Daoy (cell line): Measurements from ENCODE around the gene NCK2. TPM values are rescaled to one million over a fixed set of nuclear protein-coding genes. Genes with fewer than 3 reads are reported as not detected.
A peak's percentile ranks its signal among the peaks of the same experiment; 100 is the strongest.

Experiments used
- DNase-seq: peaks from one replicate; pipeline ENCODE4 v3.0.0-alpha.2; 2015; ENCODE audit warnings: low read depth
- total RNA-seq: library from RNA; depleted of rRNA; stranded (reverse); fragments of >200 nt; shearing (Covaris generic); gene quantifications from 2 replicates; pipeline ENCODE4 v1.2.3, GENCODE V29; 2014

The NCK2 gene
- total RNA-seq, 1 experiment from 2014 or later: 25.7 TPM

DNA sequence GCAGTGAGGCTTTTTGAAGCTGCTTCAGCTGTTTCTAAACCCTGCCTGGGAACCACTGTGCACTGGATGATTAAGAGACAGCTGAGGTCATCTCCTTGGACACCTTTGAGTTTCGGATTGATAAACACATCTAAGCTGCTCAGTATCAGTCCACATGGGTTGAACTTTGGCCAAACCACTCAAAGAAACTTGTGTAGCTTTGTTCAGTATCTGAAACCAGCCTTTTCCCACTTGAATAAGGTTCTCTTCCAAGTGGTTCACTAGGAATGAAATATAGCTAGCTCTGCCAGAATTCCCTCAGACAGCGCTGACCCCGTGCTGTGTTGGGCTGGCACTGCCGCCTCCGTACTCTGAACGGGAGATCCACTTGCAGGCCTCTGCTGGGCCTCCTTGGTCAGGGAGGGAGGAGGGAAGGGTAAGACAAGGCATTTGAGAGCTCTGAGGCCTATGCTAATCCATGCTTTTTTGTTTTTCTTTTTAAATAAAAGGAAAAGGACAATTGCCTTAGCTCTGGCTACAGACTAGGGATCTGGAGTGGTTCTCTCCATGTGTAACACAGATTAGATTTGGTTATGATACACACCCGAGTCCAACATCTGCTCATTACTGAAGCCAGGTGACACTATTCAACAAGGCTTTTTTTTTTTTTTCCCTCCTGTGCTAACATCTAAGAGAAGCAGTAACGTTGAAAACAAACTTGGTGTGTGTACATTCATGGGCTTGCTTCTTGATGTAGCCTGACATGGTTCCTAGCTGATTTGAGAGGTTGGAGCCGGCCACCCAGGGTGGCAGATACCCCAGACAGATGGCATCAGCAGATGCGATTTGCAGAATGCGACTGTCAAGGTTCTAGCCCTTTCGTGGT is 67.7 kb downstream of the NCK2 start:
- DNase-seq: peak; percentile 41

DNA sequence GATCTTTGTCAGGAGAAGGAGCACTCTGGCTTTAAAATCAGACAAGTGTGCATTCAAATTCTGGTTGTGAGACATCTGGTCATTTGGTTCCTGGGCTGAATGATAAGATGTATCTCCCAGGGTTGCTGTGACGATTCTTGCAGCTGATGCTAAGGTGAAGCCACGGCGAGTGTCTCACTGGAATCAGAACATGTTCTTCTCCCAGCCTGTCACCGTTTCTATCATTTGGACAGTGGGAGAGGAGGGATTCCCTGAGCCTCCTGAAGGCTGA is 68.3 kb downstream of the NCK2 start:
- DNase-seq: no peak

DNA sequence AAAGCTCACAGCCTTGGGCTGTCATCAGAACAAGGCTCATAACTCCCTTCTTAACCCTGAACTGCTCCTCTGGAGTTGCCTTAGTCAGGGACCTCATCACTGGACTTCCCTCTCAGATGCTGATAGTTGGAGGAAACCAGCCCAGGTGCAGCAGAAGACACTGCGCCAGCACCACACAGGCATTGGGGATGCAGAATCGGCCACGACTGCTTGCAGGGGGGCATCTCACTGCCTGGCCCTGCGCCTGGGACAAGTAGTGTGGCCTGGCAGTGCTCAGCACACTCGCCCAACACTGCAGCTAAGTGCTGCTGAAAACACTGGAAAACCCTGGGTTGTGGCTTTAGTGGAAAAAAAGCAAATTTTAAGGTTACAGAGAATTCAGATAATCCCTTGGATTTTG is 68.7 kb downstream of the NCK2 start:
- no peak for DNase-seq

DNA sequence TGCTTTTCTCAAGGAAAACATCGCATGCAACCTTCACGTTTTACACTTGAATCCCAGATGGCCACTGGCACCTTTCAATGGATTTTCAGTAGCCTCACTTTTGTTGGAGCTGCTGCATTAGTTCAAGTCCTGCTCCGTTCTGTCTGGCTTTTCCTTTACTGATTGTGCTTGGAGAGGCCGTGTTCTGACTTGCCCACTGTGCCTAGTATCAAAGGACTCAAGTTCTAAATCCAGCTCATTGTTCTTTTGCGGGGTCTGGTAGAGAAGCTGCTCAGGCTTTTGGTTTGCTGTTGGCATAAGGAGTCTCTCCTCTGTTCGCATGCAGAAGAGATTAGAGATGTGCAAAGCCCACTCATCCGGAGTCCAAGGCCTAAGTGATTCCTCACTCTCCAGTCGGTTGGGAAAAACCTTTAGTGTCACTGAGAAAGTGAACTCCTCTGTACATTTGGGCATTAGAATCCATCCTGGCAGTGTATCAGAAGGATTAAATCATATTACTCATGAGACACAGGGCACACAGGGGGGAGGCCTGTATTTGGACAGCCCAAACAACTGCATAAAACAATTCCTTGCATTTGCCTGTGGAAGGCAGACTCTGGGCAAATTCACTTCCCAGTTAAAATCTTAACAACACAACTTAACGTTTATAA is 69.7 kb downstream of the NCK2 start:
- DNase-seq: no peak

DNA sequence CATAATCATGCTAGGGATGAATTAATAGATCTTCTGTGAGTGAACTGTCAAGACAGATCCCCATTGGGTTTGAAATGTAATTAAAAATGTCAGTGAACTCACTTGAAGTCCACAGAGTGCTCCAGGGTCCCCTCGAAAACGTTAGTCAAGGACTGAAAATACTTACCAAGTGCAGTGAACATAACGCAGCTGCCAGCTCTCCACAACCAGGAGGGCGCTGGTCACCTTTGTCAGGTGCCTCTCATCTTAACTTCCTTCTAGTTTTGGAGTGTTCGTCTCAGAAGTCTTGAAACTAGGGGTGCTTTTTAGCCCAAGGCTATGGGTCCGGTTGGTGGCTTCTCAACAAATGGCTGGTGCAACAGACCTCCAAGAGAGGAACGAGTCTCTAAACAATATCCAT is 70.7 kb downstream of the NCK2 start:
- DNase-seq: no peak

DNA sequence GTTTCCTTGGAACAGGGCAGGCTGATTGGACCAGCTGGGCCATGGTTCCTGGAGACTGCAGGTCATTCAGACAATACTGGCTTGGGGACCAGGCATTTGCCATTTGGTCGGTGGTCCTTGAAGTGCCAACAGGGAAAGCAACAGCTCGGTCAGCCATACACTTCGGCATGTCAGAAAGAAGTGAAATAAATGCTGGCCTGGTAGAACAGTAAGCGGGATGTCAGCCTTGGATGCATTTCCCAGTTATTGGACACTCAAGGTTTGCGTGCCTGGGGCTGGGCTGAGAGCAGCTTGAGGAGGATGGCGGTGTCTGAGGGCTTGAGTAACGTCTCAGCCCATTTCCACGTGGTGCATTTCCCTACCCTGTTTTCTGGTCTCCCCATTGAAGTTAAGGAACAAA is 75.4 kb downstream of the NCK2 start:
- no peak for DNase-seq

DNA sequence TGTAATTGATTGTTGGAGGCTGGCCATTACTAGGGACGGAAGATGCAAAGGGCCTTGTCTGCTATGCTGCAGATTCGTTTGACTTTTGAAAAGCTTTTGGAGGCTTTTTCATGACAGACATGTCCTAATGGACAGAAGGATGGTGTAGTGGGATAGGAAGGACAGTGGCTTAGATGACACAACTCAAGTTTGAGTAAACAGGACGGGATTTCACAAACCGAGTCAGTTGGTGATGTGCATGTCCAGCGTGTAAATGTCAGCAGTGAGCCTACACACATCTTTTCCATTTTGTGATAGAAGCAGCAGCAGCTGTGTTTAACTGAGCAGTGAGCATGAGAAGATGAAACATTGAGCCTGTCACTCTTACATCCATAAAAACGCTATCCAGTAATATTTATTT is 76.0 kb downstream of the NCK2 start:
- no peak for DNase-seq

DNA sequence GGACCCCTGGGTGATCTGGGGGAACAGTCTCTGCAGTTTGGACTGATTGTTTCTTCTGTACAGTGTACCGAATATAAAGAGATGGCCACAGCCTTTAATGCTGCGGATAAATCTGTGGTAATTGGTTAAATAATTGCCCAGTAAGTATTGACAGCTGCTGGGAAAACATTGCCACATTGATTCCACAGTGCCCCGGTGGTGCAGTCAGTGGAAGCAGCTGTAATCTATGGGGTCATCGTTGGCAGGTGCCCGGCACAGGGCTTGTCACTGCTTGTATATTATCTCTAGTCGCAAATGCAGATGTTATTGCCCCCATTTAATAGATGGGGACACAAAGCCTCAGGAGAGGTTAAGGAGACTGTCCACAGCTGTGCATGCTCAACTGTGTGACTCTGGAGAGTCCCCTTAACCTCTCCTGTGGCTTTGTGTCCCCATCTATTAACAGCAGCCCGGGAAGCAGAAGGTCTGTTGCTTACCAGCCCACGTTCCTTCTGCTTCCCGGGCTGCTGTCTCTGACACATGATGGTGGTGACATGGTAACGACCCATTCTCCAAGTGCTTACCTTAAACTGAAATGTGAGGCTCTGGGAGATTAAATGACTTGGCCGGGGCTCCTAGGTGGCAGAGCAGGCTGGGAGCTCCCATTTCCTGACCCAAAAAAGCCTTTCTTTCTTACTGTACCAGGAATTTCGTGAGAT is 76.9 kb downstream of the NCK2 start:
- no peak for DNase-seq

DNA sequence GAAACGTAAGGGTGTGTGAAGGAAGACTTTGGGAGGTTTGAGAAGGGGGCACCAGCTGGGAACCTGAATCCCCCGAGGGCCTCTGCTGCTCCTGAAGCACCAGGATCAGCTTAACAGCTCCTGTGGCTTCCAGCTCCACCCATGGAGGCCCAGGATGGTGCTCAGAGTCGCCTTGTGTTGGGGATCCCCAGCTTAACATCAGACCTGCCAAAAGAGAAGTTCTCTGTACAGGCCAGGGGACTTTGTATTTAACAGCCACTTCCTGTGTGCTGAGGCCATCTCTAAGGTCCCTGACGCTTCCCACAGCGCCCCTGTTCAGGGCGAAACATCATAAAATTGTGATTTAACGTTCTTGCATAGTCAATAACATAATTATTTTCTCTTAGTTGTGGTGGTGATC is 77.5 kb downstream of the NCK2 start:
- DNase-seq: no peak

DNA sequence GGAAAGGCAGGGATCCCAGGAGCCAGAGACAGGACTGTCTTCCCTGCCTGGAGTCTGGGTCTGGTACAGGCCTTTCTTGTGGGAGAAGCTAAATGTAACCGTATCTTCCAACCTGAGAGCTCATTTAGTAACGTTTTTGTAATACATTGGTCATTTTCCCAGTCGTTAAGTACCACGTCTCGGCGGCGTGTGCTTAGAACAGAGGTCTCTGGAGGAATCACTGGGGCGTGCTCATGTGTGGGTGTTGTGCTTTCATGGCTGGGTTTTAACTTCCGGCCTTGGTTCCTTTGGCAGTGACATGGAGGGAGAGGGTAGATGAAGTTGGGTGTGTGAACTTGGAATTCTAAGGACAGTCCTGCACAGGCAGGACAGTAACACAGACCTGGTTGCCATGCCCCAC is 79.7 kb downstream of the NCK2 start:
- DNase-seq: no peak

DNA sequence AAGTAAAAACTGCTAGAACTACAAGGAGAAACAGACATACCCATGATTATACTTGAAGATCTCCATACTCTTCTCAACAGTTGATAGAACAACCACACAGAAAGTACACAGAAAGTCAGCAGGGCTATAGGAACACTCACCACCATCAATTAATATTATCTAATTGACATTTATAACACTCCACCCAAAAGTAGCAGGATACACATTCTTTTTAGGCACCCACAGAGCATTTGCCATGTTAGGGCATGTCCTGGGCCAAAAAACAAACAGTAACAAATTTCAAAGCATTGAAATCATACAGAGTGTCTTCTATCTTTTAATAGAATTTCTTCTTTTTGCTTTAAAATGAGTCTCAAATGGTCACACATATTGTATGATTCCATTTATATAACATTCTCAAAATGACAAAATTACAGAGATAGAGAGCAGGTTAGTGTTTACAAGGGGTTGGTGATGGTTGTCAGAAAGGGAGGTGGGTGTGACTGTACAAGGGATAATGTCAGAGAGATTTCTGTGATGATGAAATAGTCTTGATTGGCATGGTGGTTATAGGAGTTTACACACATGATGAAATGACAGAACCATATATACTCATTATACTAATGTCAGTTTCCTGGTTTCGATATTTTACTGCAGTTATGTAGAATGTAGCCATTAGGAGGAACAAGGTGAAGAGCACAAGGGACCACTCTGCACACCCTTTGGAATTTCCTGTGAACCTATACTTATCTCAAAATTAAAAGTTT is 82.8 kb downstream of the NCK2 start:
- DNase-seq: no peak

DNA sequence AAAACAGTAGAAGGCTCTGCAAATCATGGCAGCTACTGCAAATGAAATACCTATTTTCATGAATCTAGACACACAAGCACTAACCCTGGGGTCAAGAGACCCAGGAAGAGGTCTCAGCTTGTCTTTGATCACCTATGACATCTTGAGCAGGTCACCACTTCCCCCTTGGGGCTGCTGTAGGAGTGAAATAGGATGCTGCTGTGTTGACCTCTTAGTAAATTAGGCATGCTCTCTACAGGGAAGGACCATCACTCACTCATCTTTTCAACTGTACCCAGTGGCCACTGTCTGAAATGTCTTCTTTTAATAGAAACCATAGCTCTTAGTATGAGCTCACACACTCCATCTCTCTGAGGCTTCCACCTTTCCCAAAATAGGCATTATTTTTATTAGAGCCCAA is 83.8 kb downstream of the NCK2 start:
- DNase-seq: no peak

DNA sequence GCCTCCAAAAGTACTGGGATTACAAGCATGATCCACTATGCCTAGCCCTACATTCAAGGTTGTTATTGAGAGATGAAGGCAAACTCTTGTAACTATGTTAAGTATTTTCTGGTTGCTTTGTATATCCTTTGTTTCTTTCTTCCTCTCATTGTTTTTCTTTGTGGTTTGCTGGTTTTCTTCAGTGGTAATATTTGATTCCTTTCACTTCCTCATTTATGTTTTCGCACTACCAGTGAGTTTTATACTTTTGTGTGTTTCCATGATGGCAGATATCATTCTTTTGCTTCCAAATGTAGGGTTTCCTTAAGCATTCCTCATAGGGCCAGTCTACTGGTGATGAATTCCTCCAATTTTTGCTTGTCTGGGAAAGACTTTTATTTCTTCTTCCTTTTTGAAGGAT is 90.2 kb downstream of the NCK2 start:
- no peak for DNase-seq

DNA sequence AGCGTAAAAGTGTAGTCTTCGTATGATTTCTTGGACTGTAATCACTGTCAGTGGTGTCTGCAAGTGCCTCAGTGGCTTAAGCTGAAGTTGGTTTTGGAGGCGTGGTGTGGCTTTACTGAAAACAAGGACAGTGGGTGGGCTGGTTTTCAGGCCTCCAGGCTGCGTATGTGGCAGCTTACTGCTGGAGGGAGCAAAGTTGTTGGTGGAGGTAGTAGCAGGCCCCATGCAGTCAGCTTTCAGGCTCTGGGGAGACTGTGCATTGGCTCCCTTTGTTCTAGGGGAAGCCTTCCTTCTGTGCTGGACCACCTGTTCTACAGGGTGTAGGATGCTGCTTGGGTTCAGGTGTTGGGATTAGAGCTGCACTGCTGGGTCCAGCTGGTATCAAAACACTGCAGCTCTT is 91.6 kb downstream of the NCK2 start:
- no peak for DNase-seq

DNA sequence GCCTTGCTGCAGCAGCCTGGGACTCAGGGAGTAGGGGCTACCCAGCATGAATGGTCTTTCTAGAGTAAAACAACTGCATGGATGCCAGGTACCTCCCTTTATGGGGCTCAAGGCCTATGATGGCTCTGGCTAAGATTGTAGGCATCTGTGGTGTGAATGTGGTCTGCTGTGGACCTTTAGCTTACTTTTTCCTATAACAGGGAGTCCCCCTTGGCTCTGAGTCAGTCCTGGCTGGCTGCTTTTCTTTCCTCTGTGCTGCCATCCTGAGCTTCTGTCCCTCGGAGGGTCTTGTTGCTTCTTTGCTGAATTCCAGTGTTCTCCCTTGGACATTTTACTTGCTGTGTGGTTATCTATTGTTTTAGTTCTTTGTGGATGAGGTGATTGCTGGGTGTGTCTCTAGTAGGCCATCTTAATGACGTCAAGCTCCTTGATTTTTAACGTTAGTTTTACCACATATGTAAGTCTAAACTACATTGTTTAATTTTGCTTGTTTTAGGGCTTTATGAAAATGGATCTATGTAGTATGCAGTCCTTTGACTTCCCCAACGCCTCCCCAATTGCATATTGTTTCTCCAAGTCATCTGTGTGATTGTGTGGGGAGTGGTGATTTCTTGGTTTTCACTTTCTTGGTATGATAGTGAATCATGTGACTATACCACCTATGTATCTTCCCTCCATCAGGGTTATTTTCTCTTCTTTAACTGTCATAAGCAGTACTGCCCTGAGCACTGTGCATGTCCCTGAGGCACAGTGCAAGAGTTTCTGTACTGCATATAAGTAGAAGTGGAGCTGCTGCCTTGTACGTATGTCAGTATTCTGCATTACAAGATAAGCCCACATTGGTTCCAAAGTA is 92.4 kb downstream of the NCK2 start:
- DNase-seq: no peak

DNA sequence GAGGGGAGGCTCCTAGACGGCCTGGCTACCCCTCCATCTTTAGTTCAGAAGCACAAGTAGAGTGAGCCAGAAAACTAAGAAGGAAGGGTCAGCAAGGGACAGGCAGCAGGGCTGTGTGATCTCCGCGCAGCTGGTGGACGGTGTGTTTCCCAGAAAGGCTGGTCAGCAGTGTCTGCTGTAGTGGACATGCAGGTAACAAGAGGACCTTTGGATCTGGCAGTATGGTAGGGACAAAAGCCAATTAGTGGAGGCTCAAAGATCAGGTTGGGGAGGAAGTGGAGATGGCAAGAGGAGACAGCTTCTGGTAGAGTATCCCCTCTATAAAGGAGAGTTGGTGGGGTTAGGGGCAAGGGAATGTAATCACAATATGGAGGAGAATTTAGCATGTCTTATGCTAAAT is 95.1 kb downstream of the NCK2 start:
- DNase-seq: no peak

DNA sequence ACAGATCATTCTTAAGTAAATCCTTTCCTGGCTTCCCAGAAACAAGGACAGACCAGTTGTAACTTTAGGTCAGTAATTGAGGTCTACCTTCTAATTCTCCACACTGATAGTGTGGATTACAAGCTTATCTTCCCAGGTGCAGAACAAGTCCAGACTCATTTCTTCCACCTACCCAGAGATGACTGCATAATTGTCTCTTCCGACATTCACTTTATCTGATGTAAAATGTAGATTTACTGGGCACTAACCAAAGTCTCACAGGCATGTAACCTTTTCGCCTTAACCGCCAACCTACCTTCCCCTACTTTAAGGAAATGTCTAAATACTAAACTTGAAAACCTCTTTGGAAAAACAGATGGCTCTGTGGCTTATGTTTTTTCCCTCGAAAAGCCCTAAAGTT is 96.2 kb downstream of the NCK2 start:
- DNase-seq: no peak

DNA sequence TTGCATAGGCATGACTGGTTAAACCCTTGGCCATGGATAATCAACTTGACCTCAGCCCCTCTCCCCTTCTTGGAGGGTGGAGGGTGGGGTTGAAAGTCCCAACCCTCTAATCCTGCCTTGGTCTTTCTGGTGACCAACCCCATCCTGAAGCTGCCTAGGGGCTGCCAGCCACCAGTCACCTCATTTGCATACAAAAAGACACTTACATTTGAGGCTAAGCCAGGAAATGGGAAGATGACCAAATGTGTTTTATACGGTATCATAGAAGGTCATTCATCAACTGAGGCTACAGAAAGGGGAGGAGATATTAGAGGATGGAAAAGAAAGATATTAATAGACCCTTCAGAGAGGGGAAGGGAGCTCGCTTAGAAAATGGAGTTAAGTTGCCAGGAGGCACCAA is 96.8 kb downstream of the NCK2 start:
- DNase-seq: no peak

DNA sequence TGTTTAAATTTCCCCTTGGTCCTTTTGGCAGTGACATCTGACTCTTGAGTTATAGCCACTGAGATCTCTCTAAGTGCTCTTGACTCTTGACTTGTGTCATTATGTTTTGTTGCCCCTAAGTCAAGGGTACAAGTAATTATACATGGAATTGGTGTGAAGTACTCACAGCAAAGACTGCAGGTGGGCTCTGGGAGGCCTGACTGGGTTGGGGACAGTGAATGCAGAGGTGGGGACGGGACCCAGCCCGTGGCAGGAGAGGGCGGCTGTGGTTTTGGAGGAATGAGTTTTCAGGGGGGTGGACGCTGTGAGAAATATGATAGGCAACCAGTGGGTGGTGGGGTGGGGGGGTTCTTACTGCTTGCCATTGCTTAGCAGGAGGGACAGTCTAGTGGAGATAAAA is 97.8 kb downstream of the NCK2 start:
- DNase-seq: no peak

DNA sequence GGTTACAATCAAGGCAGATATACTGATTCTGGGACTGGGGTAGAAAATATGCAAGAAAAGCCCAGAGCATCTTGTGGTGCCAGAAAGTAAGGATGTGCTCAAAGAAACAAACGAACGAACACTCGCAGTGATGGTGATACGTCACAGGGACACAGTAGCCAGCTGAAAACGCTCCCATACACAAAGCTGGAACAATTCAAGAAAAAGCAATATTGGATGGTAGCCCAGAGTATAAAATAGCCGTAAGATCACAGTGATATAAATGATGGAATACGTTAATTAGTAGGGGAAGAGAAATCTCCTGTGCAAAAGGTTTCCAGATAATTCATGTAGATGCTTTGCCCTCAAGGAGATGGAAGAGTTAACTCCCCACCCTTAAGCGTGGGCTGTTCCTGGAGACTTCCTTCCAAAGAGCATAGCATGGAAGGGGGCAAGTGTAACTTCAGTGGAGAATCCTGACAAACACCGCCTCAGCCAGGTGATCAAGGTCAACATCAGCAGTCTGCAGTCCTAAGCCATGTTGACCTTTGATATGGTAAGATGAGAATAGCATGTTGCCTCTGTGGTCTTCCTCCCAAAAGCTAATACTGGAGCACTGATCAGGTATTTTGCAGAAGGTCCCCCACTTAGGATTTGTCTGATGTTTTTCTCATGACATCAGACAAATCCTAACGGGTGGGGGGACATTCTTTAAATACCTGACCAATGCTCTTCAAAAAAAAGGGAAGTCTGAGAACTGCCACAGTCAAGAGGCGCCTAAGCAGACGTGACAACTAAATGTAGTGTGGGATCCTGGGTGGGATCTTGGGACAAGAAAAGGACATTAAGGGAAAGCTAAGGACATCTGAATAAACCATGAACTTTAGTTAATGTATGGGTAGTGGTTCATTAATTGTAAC is 99.0 kb downstream of the NCK2 start:
- DNase-seq: no peak

DNA sequence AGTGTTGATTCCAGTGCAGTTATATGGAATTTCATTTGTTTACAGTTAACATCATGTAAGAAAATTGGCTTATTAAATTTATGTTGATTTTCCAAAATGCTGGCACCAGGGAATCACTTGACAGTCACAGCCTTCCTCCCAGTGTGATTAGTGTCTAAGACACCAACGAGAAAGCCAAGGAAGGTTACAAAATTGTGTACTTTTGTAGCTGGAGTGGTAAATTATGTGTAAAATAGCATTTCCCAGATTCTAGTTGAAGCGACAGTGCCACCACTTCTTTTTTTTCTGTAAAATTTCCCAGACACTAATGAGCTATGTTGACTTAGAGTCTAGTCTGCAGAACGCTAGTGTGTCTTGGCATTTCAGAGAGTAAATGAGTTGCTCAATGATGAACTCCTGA is 101.3 kb downstream of the NCK2 start:
- DNase-seq: no peak
